Glomerular endothelial cell (primary cell): ENCODE measurements around the gene PDE6G. TPM values are rescaled to one million over a fixed set of nuclear protein-coding genes. Genes with fewer than 3 reads are reported as not detected.
"Not testable (repeated sequence)": the region's sequence is repeated elsewhere in the genome, so short reads cannot be mapped to it uniquely, and the experiment has no call there.

ENCODE experiments used
- DNase-seq: peaks from one replicate; pipeline ENCODE4 v3.0.0-alpha.2; 2011; ENCODE audit warnings: low read depth, low spot score; ENCODE audit errors: extremely low read depth
- total RNA-seq: library from RNA; depleted of rRNA; stranded (reverse); fragments of >200 nt; gene quantifications from 2 replicates; pipeline ENCODE4 v1.2.3, GENCODE V29; 2015

PDE6G gene
- total RNA-seq, 1 donor from 2014 or later, result 3.2 TPM

DNA sequence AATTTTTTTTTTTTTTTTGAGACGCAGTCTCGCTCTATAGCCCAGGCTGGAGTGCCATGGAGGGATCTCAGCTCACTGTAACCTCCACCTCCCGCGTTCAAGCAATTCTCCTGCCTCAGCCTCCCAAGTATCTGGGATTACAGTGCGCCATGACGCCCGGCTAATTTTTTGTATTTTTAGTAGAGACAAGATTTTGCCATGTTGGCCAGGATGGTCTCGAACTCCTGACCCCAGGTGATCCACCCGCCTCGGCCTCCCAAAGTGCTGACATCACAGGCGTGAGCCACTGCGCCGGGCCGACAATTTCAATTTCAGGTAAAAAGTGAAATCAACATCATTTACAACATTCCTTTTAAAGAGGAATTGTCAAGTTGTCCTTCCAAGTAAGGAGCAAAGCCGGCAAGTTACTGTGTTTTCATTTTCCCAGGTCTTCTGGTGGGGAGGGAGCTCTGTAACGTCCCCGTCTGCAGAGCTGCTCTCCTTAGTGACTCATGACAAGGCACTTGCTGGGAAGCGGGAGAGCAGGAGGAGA, 20.3 kb downstream of the PDE6G start:
- DNase-seq, result no peak

DNA sequence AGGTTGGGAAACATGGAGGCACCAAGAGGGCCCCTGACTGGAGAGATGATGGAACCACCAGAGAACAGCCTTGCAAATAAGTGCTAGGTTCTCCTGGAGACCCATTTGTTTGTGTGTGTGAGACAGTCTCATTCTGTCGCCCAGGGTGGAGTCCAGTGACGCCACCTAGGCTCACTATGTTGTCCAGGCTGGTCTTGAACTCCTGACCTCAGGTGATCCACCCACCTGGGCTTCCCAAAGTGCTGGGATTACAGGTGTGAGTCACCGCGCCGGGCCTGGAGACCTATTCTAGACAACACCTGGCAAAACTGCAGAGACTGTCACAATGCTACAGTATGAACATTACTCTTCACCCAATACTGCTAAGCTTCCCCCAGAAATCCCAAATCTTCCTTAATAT, 20.9 kb downstream of the PDE6G start:
- no peak for DNase-seq

DNA sequence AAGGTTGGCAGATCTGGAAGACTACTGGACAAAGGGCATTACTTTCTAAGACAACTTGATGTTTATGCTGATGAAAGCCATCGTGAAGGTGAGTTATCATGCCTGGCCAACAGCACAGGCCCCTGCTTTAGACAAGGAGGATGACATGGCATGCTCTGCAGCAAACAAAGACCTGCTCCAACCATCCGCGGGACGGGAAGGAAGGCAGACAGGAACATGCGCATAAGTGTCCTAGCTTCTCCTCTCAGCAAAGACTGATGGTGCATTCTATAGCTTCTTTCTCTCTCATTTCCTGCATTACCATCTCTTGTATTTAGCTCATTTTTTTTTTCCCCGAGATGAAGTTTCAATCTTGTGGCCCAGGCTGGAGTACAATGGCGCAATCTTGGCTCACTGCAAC, 24.9 kb downstream of the PDE6G start:
- no peak for DNase-seq

DNA sequence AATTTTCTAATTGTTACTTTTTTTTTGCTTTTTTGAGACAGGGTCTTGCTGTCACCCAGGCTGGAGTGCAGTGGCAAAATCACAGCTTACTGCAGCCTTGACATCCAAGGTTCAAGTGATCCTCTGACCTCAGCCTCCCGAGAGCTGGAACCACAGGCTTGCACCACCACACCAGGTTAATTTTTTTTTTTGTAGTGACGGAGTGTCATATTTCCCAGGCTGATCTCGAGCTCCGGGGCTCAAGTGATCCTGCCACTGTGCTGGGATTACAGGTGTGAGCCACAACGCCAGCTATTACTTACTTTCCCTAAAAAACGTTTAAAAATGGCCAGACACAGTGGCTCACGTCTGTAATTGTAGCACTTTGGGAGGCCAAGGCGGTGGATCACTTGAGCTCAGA, 26.1 kb downstream of the PDE6G start:
- DNase-seq, result no peak

DNA sequence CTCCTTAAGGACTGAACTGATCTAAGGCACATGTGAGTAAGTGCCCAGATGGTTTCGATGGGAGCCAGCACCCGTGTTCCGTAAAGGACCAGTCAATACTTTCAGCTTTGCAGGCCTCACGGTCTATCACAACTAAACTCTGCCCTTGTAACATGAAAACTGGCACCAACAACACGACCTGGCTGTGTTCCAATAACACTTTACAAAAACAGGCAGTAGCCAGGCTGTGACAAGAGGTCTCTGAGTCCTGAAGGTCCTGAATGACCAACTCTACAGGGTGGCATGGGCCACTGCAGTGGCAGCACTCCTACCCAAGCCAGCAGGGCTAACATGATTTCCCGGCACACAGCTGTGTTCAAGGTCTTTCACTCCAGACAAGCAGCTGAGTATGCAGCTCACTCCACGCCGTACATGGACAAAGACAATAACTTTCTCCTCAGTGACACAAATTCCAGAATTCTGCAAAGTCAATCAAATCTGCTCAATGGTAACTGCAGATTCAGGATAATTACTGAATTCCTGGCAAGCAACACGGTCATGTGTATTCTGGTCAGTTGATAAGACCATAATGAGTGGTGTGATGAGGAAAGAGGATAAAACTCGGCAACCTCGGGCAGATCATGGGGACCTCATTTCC, 34.7 kb downstream of the PDE6G start:
- DNase-seq, result no peak

DNA sequence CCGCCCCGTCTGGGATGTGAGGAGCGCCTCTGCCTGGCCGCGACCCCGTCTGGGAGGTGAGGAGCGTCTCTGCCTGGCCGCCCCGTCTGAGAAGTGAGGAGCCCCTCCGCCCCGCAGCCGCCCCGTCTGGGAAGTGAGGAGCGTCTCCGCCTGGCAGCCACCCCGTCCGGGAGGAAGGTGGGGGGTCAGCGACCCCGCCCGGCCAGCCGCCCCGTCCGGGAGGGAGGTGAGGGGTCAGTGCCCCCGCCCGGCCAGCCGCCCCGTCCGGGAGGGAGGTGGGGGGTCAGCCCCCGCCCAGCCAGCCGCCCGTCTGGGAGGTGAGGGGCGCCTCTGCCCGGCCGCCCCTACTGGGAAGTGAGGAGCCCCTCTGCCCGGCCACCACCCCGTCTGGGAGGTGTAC, 38.0 kb downstream of the PDE6G start:
- DNase-seq, result not testable (repeated sequence)

DNA sequence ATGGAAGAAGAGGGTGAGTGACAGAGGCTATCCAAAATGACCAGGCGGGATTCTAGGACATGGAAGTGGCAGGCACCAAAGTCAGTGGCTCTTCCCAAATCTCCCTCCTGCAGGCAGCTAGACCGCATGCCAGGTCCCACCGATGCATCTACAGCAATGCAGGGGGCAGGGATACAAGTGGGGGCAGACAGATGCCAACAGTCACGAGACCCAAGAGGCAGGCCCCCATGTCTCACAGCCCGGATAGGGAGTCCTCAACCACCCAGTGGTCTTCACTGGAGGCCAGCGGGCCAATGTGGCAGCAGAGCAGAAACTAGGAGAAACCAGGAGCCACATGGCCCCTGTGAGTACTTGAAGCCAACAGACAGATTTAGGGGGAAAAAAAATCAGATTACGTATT, 39.5 kb downstream of the PDE6G start:
- DNase-seq, result no peak

DNA sequence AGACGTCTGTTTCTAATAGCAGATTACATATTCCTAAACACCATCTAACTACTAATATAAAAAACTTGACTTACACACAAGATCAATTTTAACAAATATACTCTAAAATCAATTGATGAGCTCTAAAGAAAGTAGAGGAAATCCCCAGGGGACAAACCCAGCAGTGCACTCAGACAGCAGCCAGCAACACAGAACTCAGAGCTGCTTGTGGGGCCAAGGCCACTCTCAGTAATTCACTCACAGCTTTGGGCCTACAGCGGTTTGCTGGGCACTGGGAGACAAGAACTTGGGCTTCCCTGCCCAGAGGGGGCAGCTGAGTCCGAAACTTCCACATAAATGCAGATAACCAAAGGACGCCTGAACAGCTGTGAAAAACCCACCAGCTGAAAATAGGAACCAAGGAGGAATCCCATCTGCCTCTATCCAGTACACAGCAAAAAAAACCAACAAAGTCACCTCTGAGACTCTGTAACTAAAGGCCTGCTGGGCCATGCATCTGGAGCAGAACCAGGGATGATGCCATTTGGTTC, 40.9 kb downstream of the PDE6G start:
- no peak for DNase-seq

DNA sequence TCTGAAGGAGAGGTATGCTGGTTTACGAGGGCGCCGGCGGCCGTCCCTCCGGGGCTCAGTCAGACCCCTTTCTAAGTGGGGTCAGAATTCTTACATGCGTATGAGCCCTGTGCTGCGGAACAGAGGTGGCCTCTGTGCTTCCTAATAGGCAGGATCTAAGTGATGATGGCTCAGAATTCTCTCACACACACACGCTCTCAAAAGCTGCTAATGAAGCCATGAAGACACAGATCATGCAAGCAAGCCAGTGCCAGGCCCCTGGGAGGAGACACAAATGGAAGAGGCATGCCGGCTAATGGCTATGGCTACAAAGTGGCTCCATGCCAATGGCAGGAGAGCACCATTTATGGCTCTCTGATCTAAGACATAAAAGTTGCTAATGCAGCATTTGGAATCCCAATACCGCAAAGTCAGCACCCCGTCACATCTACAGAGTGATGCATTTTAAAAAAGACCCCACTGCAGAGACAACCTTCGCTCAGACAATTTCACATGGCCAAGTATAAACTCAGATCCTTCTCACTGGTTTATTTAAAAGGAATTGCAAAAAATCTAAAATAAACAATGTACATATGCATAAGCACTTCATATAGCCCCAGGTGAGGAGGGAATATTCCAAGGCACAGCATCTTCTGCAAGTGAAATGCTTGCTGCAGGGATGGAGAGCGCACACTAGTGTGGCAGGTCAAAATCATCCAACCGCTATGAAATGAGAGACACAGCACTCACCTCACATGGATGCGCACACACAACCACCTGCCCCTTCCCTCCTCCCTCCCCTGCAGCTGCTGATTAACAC, 44.0 kb downstream of the PDE6G start:
- DNase-seq, result no peak

DNA sequence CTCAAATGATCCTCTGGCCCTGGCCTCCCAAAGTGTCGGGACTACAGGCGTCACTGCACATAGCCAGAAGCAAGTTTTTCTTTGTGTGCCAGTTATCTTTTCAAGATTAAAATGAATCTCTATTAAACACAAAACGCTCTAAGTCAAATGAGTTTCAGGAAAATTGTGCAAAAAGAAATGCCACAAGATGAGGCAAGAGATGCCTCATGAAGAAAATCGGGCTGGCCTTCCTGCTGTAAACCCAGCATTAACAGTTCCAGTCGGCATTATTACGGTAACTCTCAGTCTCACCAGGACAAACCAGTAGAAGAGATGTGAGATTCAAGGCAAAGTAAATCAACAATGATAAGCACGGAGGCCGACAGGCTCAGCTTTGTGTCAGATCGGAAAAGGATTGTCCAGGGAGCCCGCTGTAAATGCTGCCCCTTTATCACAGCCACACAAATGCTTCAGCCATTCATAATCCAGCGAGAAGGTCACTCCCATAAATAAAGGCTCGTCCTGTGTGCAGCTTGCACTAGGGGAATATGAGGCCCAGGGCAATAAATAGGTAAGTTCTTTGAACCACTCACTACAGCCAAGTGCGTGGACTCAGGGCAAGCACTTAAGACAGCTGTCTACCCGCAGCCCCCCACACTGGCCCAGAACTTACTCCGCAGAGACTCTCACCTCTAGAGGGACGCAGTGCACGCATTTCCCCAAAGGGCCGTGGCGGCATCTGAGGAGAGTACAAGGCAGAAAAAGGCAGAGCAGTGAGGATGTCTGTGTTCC, 46.6 kb downstream of the PDE6G start:
- DNase-seq, result no peak

DNA sequence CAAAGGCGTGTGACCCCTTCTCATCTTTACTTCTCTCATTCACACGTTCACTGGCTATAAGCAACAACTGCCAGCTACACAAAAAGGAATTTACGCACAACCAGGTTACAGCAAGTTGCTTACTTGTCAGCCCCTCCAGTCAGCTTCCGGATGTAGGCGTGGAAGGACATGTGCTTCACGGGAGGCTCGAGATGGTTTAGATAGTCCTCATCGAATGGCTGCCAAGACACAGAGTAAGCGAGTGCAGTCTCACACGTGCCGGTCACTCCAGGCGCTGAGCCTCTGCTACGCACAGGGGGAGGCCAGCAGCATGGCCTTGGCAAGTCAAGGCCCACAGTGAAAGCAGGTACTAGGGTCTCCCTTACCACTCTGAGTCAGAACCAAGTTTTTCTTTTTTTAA, 47.7 kb downstream of the PDE6G start:
- DNase-seq, result no peak

DNA sequence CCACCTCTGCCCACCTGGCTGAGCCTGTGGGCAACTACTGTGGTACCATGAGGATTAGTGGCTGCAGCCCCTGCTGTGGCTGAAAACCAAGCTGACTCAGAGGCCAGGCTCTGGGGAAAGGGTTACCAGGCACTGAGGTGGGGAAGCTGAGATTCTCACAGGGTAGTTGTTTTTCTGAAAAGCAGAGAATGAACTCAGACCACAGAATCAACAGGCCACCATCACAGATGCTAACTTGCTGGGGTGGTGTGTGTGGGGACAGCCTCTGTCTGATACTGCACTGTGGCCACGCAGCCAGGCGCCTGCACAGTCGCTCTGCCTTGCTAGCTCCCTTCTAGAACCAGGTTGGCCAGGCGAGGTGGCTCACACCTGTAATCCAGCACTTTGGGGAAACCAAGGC, 48.3 kb downstream of the PDE6G start:
- DNase-seq, result no peak

DNA sequence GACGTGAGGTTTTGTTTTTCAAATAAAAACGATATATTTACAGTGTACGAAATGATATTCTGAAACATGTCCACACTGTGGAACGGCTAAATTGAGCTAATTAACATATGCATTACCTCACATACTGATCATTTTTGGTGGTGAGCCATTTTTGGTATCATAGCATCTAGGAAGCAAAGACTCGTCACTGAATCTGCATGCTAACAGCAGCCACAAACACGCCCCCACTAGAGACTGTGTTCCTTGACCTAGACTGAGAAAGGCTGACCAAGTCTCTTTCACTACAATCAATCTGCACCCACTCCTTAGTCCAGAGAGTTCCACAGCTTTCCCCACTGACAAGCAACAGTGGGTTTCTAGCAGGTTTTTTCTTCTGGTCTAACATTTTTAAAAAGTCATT, 48.9 kb downstream of the PDE6G start:
- DNase-seq, result no peak

DNA sequence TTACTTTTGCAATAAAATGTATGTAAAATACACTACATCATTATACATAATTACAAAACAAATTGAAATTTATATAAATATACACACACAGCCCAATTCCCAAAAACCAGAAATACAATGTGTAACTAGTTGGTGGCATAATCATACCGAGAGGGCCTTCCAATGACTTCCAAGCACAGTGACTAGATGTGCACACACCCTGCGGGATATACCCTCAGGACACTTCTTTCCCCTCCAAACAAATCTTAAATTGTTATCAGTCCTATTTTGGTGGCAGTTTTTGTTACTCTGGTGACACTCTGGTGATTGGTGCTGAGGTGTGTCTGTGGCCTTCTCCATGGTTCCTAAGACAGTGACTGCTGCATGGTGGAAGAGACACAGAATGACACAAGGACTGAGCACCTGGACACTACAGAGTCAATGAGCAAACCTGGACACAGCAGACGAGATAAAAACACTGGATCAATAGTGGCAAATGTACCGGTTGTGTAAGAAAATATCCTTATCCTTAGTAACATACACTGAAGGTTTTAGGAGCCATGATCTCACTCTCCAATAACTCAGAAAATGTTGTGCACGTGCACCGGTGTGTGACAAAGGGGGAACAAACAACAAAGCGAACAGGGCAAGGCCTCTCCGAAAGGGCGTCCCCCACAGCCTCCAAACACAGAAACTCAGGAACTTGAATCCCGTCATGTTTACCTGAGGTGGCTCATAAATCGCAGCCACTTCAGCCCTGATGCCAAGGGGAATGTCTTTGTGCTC, 52.3 kb downstream of the PDE6G start:
- no peak for DNase-seq

DNA sequence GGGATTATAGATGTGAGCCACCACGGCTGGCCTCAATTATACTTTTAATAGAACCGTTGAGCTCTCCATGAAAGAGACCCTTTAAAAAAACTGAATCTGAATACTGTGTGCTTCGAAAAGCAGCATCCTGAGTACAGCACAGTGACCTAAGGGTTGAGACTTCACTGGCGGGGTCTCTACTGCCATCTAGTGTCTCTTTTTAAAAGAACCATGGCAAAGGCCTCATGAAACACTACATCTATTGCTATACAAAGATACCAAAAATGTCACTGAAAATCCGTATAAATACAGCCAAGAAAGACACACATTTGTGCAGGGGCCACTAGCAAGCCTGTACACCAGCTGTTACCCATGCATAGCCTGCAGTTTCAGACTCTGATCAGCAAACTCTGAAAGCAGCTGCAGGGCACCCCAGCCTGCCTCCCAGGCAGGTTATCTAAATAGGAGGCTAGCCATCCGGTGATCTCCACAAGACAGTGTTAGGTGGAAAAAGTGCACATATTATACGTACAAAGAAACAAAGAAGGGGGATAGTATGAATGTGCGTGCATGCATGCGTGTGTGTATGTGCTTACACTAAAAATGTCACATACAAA, 54.7 kb downstream of the PDE6G start:
- peak; percentile 56 for DNase-seq

Other genes starting within 250 kb of the PDE6G start
- 7,260 and 9,336 TPM in 2 replicates for gene ACTG1, start 143.7 kb downstream of the PDE6G start, total RNA-seq
- 0.29 and 0.64 TPM in 2 replicates for gene FSCN2, start 128.2 kb downstream of the PDE6G start, total RNA-seq
- gene FAAP100, start 104.2 kb downstream of the PDE6G start, total RNA-seq, result 44.2 and 50.8 TPM in 2 replicates
- gene NPLOC4, start 19.4 kb downstream of the PDE6G start, total RNA-seq, result 80.5 and 111 TPM in 2 replicates
- 0.18 and 0.44 TPM in 2 replicates for gene TSPAN10, start 19.3 kb downstream of the PDE6G start, total RNA-seq
- 16.5 and 35.1 TPM in 2 replicates for gene OXLD1, start 10.1 kb upstream of the PDE6G start, total RNA-seq
- gene CCDC137, start 10.2 kb upstream of the PDE6G start, total RNA-seq, result 19.0 and 22.8 TPM in 2 replicates
- 25.6 and 38.8 TPM in 2 replicates for gene ARL16, start 27.3 kb upstream of the PDE6G start, total RNA-seq
- 136 and 145 TPM in 2 replicates for gene HGS, start 27.5 kb upstream of the PDE6G start, total RNA-seq
- 75.4 and 84.5 TPM in 2 replicates for gene MRPL12, start 46.8 kb upstream of the PDE6G start, total RNA-seq
- 13.2 and 19.0 TPM in 2 replicates for gene SLC25A10, start 55.7 kb upstream of the PDE6G start, total RNA-seq
- not detected in 2 replicates for gene GCGR, start 147.6 kb upstream of the PDE6G start, total RNA-seq
- 134 and 148 TPM in 2 replicates for gene MCRIP1, start 176.7 kb upstream of the PDE6G start, total RNA-seq
- gene PPP1R27, start 178.5 kb upstream of the PDE6G start, total RNA-seq, result not detected in 2 replicates
- 3,025 and 3,034 TPM in 2 replicates for gene P4HB, start 204.0 kb upstream of the PDE6G start, total RNA-seq
- 426 and 442 TPM in 2 replicates for gene ARHGDIA, start 214.8 kb upstream of the PDE6G start, total RNA-seq
- 151 and 152 TPM in 2 replicates for gene ALYREF, start 235.0 kb upstream of the PDE6G start, total RNA-seq
- gene ANAPC11, start 235.2 kb upstream of the PDE6G start, total RNA-seq, result 180 and 216 TPM in 2 replicates
- gene NPB, start 245.7 kb upstream of the PDE6G start, total RNA-seq, result 0.68 and 1.9 TPM in 2 replicates